ENCODE results near the gene P4HB.
A peak's percentile ranks its signal among the peaks of the same experiment; 100 is the strongest.

The P4HB gene

GRCh38 chr17:81833921-81834830, 26.2 kb downstream of the P4HB start:
- H3K4me3 ChIP-seq (ENCODE audit: low read depth in 1 of 2, low read length in 1 of 2): peak overlapping the region; percentile 65 to 78
- TF ChIP-seq CTCF (IDR thresholded peaks at IDR 0.05): no peak
- H3K27ac ChIP-seq: peak overlapping the region; percentile 95
- no peaks in the 10 kb centered on the region for H3K9me3 ChIP-seq
- no peaks in the 10 kb centered on the region for H3K36me3 ChIP-seq
- peaks cover 59 to 60% of the 10 kb centered on the region in 2 experiments for H3K4me1 ChIP-seq (ENCODE audit: control insufficient read depth in 1 of 2, insufficient read depth in 1 of 2, low read depth in 1 of 2, low read length in 1 of 2)
- no peaks in the 10 kb centered on the region for H3K27me3 ChIP-seq

GRCh38 chr17:81833160-81833920, 27.0 kb downstream of the P4HB start, which contains the start of gene MCRIP1:
TSS of gene MCRIP1 (minus strand) at chr17:81833291. CDS start at chr17:81824506, 8,785 bp downstream.
- H3K36me3 ChIP-seq: no peaks in the 10 kb centered on the region
- peak; percentile 44 for TF ChIP-seq CTCF (IDR thresholded peaks at IDR 0.05)
- no peaks in the 10 kb centered on the region for H3K27me3 ChIP-seq
- peak within 1 kb of the TSS; percentile 95 for H3K27ac ChIP-seq
- peak within 1 kb of the TSS; percentile 78 for H3K4me3 ChIP-seq (ENCODE audit: low read depth in 1 of 2, low read length in 1 of 2)
- H3K4me1 ChIP-seq (ENCODE audit: control insufficient read depth in 1 of 2, insufficient read depth in 1 of 2, low read depth in 1 of 2, low read length in 1 of 2): peaks cover 51 to 53% of the 10 kb centered on the region in 2 experiments
- H3K9me3 ChIP-seq: no peaks in the 10 kb centered on the region

GRCh38 chr17:81832608-81833159, 27.7 kb downstream of the P4HB start:
- H3K9me3 ChIP-seq: no peaks in the 10 kb centered on the region
- H3K4me1 ChIP-seq (ENCODE audit: control insufficient read depth in 1 of 2, insufficient read depth in 1 of 2, low read depth in 1 of 2, low read length in 1 of 2): peaks cover 44 to 49% of the 10 kb centered on the region in 2 experiments
- H3K27me3 ChIP-seq: no peaks in the 10 kb centered on the region
- no peaks in the 10 kb centered on the region for H3K36me3 ChIP-seq
- H3K4me3 ChIP-seq (ENCODE audit: low read depth in 1 of 2, low read length in 1 of 2): peak overlapping the region; percentile 73 to 78
- peak overlapping the region; percentile 95 for H3K27ac ChIP-seq
- no peak for TF ChIP-seq CTCF (IDR thresholded peaks at IDR 0.05)

- H3K27me3 ChIP-seq: no peaks in the 10 kb centered on the region
- peaks cover 38 to 42% of the 10 kb centered on the region in 2 experiments for H3K4me1 ChIP-seq (ENCODE audit: control insufficient read depth in 1 of 2, insufficient read depth in 1 of 2, low read depth in 1 of 2, low read length in 1 of 2)
- H3K36me3 ChIP-seq: no peaks in the 10 kb centered on the region
- H3K9me3 ChIP-seq: no peaks in the 10 kb centered on the region
- H3K27ac ChIP-seq: peak overlapping the region; percentile 95
- H3K4me3 ChIP-seq (ENCODE audit: low read depth in 1 of 2, low read length in 1 of 2): peak overlapping the region; percentile 73 to 78
- no peak for TF ChIP-seq CTCF (IDR thresholded peaks at IDR 0.05)
Measured at GRCh38 chr17:81831957-81832607, 28.3 kb downstream of the P4HB start.

GRCh38 chr17:81831563-81831956, 28.8 kb downstream of the P4HB start:
- Histone ChIP-seq H3K27ac (peak overlapping the region; percentile 95), H3K4me1 (ENCODE audit: control insufficient read depth in 1 of 2, insufficient read depth in 1 of 2, low read depth in 1 of 2, low read length in 1 of 2) (peaks cover 34 to 37% of the 10 kb centered on the region in 2 experiments), H3K36me3 (no peaks in the 10 kb centered on the region), H3K27me3 (no peaks in the 10 kb centered on the region), H3K9me3 (no peaks in the 10 kb centered on the region), H3K4me3 (ENCODE audit: low read depth in 1 of 2, low read length in 1 of 2) (peak overlapping the region; percentile 73 to 78)
- TF ChIP-seq CTCF (IDR thresholded peaks at IDR 0.05): no peak

Data from neutrophil (primary cell).